Measurements from ENCODE around the gene JOSD1.

GRCh38 chr22:38718414-38718813 lies 17.7 kb upstream of the JOSD1 start:
- TF ChIP-seq CTCF (IDR thresholded peaks at IDR 0.05) = peak in 2 of 3 experiments; percentile 24 to 55
- TF ChIP-seq POLR2A (IDR thresholded peaks at IDR 0.05) = no peak

Data from vagina (tissue), 2 donors.